ENCODE data around the gene NDUFS6. TPM values are rescaled to one million over a fixed set of nuclear protein-coding genes. Genes with fewer than 3 reads are reported as not detected.
A peak's percentile ranks its signal among the peaks of the same experiment; 100 is the strongest.

Gene NDUFS6
- total and polyA plus RNA-seq, 2 of the 8 experiments (the other 6 are each of a cell fraction or from before 2014, with no cell fraction given), result 72.7 to 191 TPM

- Histone ChIP-seq H3K79me2 (ENCODE audit: control insufficient read depth in 1 of 2, insufficient read depth in 2 of 2, low read length in 2 of 2) (no peaks in the 10 kb centered on the region), H2BK120ac (replicated peaks; ENCODE audit: low read depth, low read length) (no peak overlapping the region), H4K20me1 (replicated peaks in 1 of 2; ENCODE audit: control insufficient read depth in 1 of 2, insufficient read depth in 2 of 2, low read length in 2 of 2) (no peaks in the 10 kb centered on the region), H3K18ac (ENCODE audit: extremely low read depth, low read length) (no peak overlapping the region; the same call in 1 of the 2 replicates), H3K4me1 (replicated peaks in 1 of 4; ENCODE audit: control insufficient read depth in 3 of 4, insufficient read depth in 4 of 4, low read length in 3 of 4) (peaks cover 0 to 15% (median 12%) of the 10 kb centered on the region in 4 experiments; a peak in 5 of 7 replicates), H3K79me1 (ENCODE audit: low read depth, low read length) (no peaks in the 10 kb centered on the region), H3K27ac (ENCODE audit: low read depth, low read length) (no peak overlapping the region), H3K9ac (replicated peaks in 1 of 4; ENCODE audit: extremely low read depth in 1 of 4, low read depth in 3 of 4, low read length in 3 of 4) (no peak overlapping the region), H2AK5ac (ENCODE audit: low read depth, low read length) (0 out of 2 replicates have a peak overlapping the region, but pooled peaks have one; percentile 53), H3K4me3 (ENCODE audit: extremely low read depth in 1 of 4, insufficient read depth in 2 of 4, low read depth in 3 of 4, low read length in 4 of 4) (no peak overlapping the region), H3K9me3 (ENCODE audit: insufficient read depth in 2 of 2, low read depth in 1 of 2, low read length in 1 of 2) (no peaks in the 10 kb centered on the region), H2AFZ (ENCODE audit: low read length) (no peak overlapping the region), H3K4me2 (ENCODE audit: insufficient read depth in 1 of 2, low read depth in 2 of 2, low read length in 2 of 2) (no peak overlapping the region), H3K4ac (replicated peaks; ENCODE audit: insufficient read length, low read depth, low read length) (no peak overlapping the region), H2BK20ac (ENCODE audit: low read length) (no peak overlapping the region), H3K23ac (ENCODE audit: insufficient read length) (no peak overlapping the region), H4K91ac (replicated peaks; ENCODE audit: insufficient read length, low read length) (no peak overlapping the region), H3K23me2 (ENCODE audit: low read depth, low read length) (no peaks in the 10 kb centered on the region), H4K5ac (ENCODE audit: insufficient read length, low read depth, low read length) (no peak overlapping the region), H2BK5ac (ENCODE audit: low read depth, low read length) (no peak overlapping the region), H3K27me3 (replicated peaks in 1 of 4; ENCODE audit: control insufficient read depth in 3 of 4, extremely low read depth in 1 of 4, insufficient read depth in 3 of 4, low read length in 3 of 4) (no peaks in the 10 kb centered on the region), H2BK12ac (ENCODE audit: low read depth, low read length) (no peak overlapping the region), H3K36me3 (ENCODE audit: control insufficient read depth in 2 of 4, insufficient read depth in 4 of 4, low read length in 3 of 4) (no peaks in the 10 kb centered on the region), H4K8ac (ENCODE audit: extremely low read depth, insufficient read depth, low read length) (no peak overlapping the region), H3K14ac (ENCODE audit: insufficient read length) (no peak overlapping the region), H2BK15ac (ENCODE audit: low read length) (no peak overlapping the region), H3K56ac (replicated peaks; ENCODE audit: insufficient read length, low read depth, low read length) (no peak overlapping the region)
- 90% methylated on average over 7 of the region's 7 CpGs; no CpG with 5 or more reads in 1 of the 2 experiments for WGBS, 2 experiments (ENCODE audit: extremely low coverage in 1 of 2, insufficient coverage in 1 of 2, insufficient read length in 1 of 2, insufficient replicate concordance in 2 of 2, low coverage in 1 of 2, low lambda C conversion rate in 2 of 2, missing lambda C conversion rate in 1 of 2)
- FAIRE-seq (no peak), DNase-seq (ENCODE audit: low read depth in 1 of 2, low spot score in 2 of 2) (no peak)
- POLR2A ChIA-PET (ENCODE audit: partially characterized antibody), result interaction anchor here (0.5 to 0.7 kb wide), 2 partner anchors 13 to 93 kb away, joined by 3 read pairs; partner anchors contain the start of gene NDUFS6
- CTCF ChIA-PET (ENCODE audit: partially characterized antibody), result interaction anchor here (4.3 kb wide), 1 partner anchor 24 kb away, joined by 17 read pairs; no protein-coding TSS in a partner anchor
- no peak for TF ChIP-seq EZH2 (IDR thresholded peaks at IDR 0.05; ENCODE audit: low read depth, low read length, severe bottlenecking)
- TF ChIP-seq EP300 (IDR thresholded peaks at IDR 0.05; ENCODE audit: borderline replicate concordance in 1 of 2, low read depth in 2 of 2, low read length in 2 of 2), result no peak
- no peak for TF ChIP-seq YY1 (IDR thresholded peaks at IDR 0.05; ENCODE audit: low read depth, low read length)
- TF ChIP-seq, protein P1, sequence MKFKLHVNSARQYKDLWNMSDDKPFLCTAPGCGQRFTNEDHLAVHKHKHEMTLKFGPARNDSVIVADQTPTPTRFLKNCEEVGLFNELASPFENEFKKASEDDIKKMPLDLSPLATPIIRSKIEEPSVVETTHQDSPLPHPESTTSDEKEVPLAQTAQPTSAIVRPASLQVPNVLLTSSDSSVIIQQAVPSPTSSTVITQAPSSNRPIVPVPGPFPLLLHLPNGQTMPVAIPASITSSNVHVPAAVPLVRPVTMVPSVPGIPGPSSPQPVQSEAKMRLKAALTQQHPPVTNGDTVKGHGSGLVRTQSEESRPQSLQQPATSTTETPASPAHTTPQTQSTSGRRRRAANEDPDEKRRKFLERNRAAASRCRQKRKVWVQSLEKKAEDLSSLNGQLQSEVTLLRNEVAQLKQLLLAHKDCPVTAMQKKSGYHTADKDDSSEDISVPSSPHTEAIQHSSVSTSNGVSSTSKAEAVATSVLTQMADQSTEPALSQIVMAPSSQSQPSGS (IDR thresholded peaks at IDR 0.05; ENCODE audit: low read length), result no peak
- no peak for TF ChIP-seq KDM1A (IDR thresholded peaks at IDR 0.05; ENCODE audit: borderline replicate concordance, low read length)
- no peak for TF ChIP-seq POLR2AphosphoS5 (IDR thresholded peaks at IDR 0.05; ENCODE audit: low read depth, low read length)
Observed at GRCh38 chr5:1788200-1788599, 13.0 kb upstream of the NDUFS6 start.
